ENCODE results near the gene OSBPL6.

DNA sequence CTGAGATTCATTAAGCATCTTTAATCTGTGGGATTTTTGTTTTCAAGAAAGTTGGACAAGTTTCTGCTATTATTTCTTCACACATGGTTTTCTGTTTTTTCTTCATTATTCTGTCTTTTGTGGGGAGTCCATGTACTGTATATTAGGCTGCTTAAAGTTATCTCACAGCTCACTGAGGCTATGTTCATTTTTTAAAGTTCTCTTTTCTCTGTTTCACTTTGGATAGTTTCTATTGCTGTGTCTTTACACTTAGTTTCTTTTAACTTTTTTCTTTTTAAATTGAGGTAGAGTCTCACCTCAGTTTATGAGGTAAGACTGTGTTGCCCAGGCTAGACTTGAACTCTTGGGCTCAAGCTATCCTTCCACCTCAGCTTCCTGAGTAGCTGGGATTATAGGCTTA, 8.6 kb downstream of the OSBPL6 start:
- no peak for TF ChIP-seq POLR2A (IDR thresholded peaks at IDR 0.05)
- TF ChIP-seq, protein P1, sequence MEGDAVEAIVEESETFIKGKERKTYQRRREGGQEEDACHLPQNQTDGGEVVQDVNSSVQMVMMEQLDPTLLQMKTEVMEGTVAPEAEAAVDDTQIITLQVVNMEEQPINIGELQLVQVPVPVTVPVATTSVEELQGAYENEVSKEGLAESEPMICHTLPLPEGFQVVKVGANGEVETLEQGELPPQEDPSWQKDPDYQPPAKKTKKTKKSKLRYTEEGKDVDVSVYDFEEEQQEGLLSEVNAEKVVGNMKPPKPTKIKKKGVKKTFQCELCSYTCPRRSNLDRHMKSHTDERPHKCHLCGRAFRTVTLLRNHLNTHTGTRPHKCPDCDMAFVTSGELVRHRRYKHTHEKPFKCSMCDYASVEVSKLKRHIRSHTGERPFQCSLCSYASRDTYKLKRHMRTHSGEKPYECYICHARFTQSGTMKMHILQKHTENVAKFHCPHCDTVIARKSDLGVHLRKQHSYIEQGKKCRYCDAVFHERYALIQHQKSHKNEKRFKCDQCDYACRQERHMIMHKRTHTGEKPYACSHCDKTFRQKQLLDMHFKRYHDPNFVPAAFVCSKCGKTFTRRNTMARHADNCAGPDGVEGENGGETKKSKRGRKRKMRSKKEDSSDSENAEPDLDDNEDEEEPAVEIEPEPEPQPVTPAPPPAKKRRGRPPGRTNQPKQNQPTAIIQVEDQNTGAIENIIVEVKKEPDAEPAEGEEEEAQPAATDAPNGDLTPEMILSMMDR (IDR thresholded peaks at IDR 0.05 in 4 of 5, conservative IDR thresholded peaks at IDR 0.05 in 1 of 5), result no peak

Measured in gastrocnemius medialis (tissue), 4 donors.